DMS 273 treated with DMSO at 0.1 percent for 48 hours (cell line): Measurements from ENCODE around the gene EPB41L1.

ENCODE experiments used
- DNase-seq: peaks from one replicate; lab custom pipeline; 2025; lab: John Stamatoyannopoulos, UW

EPB41L1 gene

DNA sequence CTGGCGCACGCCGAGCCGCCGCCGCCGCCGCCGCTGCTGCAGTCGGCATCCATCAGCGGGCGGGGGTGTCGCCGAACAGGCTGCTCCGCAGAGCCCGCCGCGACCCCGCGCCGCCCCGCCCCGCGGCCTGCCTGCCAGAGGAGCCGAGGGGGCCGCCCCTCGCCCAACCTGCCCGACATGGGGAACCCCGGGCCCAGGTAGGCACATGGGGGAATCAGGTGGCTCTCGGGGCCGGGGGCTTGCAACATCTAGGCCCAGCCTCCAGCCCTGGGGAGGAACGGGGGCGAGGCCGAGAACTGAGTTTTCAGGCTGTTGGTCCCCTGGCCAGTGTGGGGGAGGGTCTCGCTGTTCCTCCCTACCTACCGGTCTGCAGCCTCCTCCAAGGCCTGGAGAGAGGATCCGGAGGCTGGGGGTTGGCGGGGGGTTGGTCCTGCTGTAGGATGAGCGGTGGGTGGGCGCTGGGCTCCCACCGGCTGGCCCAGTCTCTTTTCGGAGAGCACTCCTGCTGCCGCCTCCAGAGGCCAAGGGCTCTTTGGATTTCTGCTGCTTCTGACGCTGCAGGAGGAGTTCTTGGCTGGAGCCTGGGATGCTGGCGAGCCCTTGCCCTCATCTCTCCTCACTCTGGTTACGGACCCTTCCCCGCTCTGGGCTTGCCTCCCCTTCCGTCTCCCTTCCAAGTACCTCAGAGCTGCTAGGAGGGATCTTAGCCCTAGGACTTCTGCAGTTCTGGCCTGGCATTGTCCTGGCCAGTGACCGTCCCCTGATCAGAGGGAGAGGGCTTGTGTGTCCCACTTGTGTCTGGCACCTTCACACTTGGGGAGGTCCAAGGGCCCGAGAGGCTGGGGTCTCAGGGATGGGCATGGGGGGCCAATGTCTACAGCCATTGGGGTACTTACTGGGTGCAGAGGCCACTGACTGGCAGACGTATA, at the start of gene EPB41L1:
Gene EPB41L1 (plus strand): TSS at position 41 of the 929 bp plus-strand sequence. CDS start 19,038 bp downstream, outside the sequence.
- DNase-seq: no peak

DNA sequence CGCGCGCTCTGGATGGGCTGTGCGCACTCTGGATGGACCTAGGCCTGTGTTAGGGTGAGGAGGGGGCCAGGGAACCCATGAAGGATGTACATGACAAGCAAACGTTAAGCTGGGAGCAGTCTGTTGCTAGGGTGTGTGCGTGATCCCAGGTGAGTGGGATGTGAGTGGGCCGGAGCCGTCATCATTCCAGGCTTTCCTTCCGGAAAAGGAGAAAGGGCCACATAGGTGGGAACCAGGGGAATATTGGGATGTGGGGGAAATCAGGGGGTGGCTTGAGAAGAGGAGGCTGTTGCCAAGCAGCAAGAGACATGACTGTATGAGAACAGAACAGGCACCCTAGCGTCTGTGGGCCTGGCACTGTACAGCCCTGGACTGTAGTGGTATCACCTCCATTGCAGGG, 49.7 kb upstream of the EPB41L1 start:
- no peak for DNase-seq

DNA sequence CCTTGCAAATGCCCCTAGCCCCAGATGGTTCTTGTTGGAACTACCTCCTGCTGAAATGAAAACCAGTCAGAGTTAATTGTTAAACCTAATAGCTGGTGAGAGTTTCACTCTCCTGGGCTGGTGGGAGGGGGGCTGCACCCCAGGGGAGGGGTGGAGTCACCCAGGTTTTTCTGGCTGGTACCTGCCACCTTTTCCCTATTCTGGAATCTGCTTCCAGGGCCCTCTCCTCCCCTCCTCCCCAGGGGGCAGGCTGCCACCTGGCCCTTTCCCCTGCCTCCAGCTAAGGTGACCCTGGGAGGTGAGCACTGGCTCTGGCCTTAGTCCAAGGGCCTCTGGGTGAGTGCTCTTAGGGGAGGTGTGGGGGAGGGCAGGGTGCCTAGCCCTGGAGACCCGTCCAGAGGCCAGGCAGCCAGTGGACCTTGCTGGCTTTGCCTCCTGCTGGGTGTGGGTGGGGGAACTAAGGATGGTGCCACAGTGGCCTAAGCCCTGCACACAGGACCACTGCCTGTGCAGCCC, 48.8 kb upstream of the EPB41L1 start:
- no peak for DNase-seq

DNA sequence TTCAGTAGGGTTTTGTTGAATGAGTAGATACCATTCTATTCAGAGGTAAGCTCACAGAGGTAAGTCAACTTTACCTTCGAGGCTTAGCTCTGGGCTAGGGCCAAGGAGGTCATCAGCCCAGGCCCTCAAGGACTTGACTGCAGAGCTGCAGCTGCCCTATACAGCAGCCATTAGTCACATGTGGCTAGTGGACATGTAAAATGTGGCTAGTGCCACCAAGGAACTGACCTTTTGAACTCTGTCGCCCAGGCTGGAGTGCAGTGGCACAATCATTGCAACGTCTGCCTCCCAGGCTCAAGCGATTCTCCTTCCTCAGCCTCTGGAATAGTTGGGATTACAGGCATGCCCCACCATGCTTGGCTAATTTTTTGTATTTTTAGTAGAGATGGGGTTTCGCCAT, 47.9 kb upstream of the EPB41L1 start:
- DNase-seq: no peak

DNA sequence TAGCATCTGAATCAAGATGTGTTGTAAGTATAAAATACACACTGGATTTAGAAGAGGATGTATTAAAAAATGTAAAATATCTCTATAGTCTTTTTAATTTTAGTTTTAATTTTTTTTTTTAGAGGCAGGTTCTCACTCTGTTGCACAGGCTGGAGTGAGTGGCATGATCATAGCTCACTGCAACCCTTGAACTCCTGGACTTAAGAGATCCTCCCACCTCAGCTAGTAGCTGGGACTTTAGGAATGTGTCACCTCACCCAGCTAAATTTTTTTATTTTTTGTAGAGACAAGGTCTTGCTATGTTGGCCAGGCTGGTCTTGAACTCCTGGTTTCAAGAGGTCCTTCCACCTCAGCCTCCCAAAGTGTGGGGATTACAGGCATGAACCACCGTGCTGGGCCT, 46.7 kb upstream of the EPB41L1 start:
- no peak for DNase-seq

DNA sequence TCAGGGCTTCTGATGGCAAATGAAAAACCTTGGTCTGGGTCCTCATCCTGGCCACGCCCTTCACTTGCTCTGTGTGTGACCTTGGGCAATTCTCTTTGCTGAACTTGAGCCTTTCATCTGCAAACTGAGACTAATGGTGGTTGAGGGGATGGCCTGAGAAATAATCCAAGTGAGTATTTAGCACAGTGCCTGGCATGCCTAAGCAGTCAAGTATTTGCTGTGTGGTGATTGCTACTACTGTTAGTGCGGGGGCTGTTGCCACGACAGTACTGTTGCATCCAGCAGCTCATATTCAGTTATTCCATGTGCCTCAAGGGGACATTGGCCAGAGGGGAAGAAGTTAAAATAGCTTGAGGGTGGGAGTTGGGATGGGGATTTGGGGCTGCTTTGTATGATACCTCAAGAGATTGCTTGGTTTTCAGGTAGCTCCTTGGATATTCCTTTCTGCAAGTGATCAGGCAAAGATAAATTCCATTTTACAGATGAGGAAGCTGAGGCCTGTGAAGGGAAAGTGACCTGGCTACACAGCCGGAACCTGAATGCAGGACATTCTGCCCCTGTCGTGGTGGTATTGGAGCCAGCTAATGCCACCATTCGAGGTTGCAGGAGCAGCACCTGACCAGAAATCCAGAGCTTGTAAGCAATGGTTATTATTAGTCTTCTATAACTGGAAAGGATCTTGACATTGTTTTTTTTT, 45.1 kb upstream of the EPB41L1 start:
- DNase-seq: no peak

DNA sequence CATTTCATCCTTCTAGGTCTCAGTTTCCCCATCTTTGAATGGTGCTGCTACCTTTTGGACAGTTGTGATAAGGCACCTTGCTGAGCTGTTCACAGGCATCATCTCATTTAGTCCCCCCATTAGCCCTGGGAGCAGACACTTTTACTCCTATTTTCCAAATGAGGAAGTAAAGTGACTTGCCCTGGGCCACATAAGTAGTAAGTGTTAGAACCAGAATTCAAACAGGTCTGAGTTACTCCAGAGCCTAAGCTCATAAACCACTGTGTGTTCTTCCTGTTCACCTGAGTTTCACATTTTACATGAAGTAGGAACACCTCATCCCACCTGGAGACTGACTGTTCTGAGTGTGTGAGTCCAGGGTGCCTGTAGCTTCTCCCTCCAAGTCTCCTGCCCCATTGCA, 43.5 kb upstream of the EPB41L1 start:
- no peak for DNase-seq

DNA sequence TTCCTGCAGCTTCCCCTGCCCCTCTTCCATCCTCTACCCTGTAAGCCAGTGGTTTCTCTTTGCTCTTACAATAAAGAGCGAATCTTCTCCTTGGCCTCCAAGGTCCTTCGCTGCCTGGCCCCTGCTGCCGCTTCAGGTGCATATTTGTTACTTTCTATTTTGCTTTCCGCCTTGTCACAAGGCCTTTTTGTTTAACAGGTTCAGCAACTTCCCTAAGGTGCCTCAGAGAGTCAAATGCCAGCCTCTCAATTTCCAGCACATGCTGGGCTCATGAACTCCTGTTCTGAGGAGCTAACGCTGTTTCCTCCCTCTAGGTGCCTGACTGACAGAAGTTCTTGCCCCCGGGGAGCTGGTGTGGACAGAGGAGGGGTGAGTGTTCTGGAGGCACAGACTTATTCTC, 42.4 kb upstream of the EPB41L1 start:
- no peak for DNase-seq

DNA sequence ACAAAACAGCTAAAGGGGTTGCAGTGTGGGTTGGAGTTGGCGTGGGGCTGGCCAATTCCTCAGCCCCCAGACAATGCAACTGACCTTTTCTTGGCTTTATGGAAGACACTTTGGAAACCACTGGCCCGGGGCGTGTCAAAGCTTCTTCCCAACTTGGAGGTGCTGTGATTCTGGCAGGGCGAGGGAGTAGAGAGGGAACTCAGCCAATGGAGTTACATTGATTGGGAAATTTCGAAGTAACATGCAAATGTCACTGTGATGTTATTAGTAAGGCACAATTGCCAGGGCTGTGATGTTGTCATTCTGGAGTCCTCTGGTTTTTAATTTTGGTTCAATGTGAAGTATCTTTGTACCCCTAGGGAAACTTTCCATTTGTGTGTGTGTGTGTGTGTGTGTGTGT, 41.5 kb upstream of the EPB41L1 start:
- no peak for DNase-seq

DNA sequence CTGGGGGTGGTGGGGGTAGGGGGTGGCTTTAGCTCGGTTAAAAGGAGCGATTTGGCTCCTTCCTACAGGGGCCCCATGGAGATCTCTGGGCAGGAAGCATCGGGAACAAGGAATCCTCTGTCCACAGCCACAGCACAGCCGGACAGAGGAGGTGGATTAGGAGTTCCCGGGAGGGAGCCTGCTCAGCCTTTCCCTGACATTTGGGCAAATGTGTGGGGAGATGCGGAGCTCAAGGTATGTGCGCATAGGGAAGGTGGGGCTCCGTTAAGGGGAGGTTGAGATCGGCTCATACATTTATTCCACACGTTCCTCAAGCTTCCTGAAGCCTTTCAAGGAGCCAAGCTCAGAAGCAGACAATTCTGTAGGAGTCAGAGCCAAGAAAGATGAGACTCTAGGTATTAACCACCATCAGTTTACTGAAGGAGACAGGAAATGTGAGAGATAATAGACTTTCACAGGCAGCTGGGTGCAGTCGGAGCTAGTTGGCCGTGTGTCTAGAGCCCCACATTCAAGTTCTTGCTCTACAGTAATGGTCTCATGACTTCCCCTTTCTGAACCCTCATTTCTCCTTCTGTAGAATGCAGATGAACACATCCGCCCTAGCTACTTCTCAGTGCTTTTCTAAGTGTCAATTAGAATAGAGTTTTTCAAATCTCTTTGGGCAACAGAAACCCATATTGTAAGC, 40.8 kb upstream of the EPB41L1 start:
- no peak for DNase-seq

DNA sequence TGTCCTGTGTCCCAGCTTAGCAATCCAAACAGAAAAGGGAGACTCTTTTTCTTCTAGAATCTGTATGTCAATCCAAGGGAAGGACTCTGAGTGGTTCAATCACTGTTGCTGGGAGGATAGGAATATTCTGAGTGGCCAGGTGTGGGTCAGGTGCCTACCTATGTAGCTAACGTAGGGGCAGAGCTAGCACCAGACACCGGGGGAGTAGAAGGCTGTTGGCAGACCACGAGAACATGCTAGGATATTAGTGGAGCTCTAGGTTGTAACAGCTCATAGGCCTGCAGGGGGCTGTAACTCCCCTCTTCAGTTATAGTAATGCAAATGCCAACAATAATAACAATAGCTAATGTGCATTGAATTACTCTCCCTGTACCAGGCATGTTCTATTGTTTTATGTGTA, 39.8 kb upstream of the EPB41L1 start:
- DNase-seq: no peak

DNA sequence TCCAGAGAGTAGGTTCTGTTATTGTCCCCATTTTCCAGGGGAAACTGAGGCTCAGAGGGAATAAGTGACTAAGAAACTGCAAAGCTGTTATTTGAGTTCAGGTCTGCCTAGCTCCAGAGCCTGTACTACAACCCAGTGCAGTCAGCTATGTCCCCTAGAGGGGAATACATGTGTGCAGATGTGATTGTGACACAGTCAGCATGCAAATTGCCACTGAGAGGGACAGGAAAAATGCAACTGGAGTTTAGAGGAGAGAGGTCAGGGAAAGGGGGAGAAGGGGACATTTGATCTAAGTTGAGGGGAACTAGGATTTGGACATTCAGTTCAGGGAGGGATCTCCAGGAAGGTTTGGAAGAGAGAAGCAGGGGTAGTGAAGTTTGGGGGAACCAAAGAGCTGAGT, 38.6 kb upstream of the EPB41L1 start:
- no peak for DNase-seq

DNA sequence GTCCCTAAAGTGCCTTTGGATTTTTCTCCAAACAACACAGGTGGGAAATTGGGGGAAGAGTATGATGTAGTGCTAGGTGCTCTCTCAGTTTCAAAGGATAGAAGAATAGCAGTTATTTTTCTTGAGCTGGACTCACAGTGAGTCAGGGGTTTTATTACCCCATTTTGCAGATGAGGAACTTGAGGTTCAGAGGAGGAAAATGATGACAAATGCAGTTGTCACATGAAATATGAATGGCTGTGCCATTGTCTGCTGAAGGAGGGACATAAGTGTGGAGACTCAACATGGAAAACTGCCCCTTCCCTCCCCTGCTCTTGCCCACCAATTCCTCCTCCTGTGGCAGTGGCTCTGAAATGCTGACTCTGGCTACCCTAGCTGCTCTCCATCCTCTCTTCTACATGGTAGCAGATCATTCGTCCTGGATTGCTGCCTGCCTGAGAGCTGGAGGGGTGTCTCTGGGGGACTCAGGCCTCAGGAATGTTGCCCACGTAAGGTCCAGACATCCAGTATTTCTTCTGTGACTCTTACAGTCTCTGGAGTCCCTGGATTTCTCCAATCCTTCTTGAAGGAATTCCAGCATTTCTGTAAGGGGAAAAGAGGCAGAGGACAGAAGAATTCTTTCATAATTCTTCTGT, 37.6 kb upstream of the EPB41L1 start:
- no peak for DNase-seq

DNA sequence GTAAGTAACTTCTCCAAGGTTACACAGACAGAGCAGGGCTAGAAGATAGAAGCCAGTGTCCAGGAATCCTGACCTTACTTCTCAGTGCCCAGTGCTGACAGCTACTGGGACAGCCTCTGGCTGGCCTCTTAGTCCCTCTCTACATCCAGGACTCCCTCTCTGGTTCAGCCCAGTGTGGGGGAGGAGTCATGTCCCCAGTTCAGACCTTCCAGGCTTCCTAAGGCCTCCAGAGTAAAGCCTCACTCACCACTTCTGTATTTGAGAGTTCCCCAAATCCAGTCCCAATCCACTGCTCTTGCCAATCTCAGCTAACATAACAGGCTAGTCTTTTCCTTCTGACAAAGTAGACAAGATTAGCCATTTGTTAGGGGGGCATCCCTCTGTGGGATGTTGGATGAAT, 36.9 kb upstream of the EPB41L1 start:
- DNase-seq: no peak

DNA sequence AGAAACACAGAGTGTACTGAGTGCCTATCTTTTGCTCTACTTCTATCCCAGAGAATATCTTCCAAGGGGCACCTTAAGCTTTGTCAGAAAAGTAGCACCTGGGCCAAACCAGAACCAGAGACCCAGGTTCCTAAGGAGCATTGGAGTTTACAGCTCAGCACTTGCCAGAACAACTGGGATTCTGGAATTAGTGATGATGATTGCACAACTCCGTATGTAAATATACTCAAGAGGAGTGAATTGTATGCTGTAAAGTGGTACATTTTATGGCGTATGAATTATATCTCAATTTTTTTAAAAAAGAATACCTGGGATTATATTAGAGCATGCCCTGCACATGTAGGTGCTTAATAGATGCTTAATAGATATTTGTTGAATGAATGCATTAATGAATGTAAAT, 36.2 kb upstream of the EPB41L1 start:
- DNase-seq: no peak

DNA sequence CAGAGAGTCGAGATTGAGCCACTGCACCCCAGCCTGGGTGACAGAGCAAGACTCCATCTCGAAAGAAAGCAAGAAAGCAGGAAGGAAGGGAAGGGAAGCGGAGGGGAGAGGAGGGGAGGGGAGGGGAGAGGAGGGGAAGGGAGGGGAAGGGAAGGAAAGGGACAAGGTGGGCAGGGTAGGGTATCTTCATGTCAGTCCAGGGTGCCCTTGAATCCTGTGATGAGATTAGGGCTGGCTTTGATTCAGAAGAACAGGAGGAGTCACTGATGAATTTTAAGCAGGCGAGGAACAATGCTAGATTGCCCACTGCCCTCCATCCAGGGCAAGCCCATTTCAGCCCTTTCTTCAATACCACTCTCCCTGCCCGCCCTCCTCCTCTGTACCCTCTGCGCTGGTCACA, 35.0 kb upstream of the EPB41L1 start:
- no peak for DNase-seq

DNA sequence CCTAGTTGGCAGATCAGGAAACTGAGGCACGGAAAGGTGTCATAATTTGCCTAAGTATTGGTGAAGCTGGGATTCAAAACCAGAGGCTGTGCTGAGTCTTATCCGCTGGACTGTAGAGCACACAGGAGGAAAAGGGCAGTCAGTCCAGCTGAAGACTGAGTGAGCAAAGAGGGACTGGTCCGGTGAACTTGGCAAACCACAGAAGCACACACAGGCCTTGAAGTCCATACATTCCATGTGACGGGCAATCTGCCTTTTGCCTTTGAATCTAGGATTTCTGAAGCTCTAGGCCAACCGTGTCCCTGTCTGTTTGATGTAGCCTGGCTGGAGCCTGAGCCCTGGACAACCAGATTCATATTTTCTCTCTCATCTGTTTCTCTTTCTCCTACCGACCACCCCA, 34.3 kb upstream of the EPB41L1 start:
- DNase-seq: no peak

DNA sequence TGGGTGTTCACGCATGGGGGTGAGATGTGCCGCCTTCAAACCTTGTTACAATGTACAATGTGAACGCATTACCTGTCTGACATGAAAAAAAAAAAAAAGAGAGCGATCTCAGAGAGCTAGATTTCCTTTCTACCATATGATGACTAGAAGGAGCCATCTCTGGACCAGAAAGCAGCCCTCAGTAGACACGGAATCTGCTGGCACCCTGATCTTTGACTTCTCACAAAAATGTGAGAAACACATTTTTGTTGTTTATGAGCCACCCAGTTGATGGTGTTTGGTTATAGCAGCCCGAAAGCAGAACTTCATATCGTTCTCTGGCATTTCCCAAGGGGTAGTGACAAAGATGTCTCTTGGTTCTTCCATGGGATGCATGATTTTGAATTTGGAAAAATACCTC, 33.5 kb upstream of the EPB41L1 start:
- DNase-seq: no peak

DNA sequence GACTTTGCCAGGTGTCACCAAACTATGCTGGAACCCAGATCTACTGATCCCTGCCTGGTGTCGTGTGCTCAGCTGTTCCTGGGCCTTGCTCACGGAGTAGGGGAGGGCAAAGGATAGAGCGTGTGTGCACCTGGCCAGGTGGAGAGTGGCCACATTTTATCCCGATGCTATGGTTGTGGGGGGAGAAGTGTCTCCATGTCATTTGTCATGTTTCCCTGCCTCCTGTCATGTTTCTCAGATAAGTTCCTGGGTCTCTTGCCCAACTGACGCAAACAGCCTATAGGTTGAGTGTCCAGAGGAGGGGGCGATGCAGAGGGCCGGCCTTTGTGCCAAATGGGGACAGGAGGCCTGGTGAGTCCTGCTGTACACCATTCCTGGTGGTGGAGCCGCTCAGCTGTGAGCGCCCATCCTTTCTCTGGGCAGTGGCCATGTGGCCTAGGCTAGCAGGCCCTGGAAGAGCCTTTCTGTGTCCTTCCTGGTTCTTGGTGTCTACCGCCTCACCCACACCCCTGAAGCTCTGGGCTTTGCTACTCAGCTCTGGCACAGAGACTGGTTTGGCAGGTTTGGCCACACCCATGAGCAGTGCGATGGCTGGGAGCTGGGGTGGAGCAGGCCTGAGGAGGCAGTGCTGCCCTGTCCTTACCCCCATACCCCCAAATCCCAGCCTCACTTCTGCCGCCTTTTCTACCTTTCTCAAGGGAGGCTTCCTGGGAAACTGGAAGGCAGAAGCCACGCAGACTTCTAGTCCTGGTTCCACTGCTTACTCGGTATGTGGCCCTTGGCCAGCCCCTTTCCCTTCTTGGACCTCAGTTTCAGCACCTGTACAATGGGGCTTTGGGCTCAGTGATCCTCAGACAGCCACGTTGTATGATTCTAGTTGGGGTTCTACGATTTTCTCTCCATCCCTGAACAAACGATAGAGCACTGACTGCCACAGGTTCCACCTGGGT, 32.3 kb upstream of the EPB41L1 start:
- DNase-seq: no peak

DNA sequence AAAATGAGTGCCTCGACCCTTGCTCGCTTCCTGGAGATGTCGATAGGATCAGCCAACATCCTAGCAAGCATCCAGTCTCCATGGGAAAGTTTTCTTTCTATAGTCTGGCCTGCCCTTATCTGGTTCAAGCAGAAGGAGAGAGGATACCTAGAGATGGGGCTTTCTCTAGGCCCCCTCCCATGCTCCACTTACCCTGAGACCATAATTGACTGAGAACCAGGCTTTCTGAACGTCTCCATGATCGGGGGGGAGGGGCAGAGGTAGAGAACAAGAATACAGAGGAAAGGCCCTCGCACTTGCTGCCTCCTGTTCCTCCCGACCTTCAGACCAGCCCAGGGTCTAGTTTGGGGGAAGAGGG, 31.6 kb upstream of the EPB41L1 start:
- no peak for DNase-seq

DNA sequence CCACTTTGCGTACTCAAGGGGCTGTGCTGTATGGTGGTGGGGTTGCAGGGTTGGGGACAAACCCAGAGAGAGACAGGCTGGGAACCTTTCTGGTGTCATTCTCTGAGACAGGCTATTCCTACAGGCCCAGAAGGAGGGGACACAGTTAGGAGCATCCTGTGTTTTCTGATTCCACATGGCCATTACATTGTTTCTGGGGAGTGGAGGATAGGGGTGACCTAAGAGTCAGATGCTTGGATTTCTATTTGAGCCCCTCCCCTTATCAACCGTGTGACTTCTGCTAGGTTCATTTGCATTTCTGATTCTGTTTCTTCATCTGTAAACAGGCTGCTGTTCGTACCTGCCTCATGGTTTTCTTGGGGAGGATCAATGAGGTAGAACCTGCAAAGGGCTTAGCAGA, 29.4 kb upstream of the EPB41L1 start:
- DNase-seq: no peak
